Measurements from ENCODE around the gene CFAP45.

CFAP45 gene

DNA sequence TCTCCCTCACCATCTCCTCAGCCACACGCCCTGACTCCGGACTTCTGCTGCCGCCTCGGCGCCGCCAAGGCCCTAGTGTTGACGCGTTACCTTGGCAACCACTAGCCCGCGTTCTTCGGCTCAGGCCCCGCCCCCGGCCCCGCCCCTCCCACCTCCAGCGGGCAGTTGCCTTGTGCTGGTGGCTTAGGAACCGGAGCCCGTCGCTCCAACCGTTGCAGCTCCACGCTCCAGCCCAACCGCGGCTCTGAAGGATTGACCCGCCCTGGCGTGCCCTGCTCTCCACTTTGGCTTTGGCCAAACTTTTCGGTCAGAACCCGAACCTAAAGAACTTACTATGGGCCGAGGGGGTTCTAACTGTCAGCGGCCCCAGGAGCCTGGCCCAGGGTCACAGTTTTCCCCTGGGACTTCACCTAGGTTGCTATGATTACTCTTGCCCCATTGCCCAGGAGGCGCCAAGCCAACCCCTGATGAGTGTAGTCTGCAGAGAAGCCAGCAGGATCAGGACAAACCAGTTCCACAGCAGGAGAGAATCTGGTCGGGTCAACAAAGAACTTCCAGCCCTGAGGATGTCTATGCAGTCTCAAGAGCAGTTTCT is at the start of gene CFAP45:
TSS of gene CFAP45 (minus strand) at position 80 of the 595 bp plus-strand sequence. CDS start at position 13, 67 bp downstream.
- no peak for DNase-seq (ENCODE audit: extremely low spot score, insufficient read length, low read depth)
- FAIRE-seq = no peak

DNA sequence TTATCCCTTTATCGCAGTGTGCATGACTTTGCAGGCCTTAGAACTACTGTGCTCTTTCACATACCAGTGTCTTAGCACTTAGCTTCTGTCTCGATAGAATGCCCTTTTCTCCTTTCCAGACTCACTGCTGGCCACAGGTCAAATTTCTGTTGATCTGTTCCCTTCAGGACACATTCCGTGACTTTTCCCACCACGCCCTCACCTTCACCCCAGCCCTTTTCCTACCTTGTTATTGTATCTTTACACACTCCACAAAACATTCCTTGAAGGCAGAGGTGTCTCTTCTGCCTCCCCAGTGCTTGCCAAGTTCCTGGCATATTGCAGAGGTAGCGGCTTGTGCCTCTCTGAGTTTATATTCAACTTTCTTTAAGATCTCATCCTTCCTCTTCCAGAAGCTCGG is 49.2 kb upstream of the CFAP45 start:
- DNase-seq (ENCODE audit: extremely low spot score, insufficient read length, low read depth) = no peak
- FAIRE-seq = no peak

GRCh38 chr1:159947942-159948341 is 48.0 kb upstream of the CFAP45 start:
- DNase-seq (ENCODE audit: extremely low spot score, insufficient read length, low read depth) (no peak), FAIRE-seq (no peak)

- FAIRE-seq (no peak), DNase-seq (ENCODE audit: extremely low spot score, insufficient read length, low read depth) (no peak)
Measured at GRCh38 chr1:159946242-159947187, 46.5 kb upstream of the CFAP45 start.

GRCh38 chr1:159945483-159946241 is 45.7 kb upstream of the CFAP45 start, which contains the start of gene IGSF9:
Gene IGSF9 (minus strand): TSS chr1:159945613. CDS start chr1:159943454, 2,159 bp downstream.
- FAIRE-seq = no peak
- no peak for DNase-seq (ENCODE audit: extremely low spot score, insufficient read length, low read depth)

- FAIRE-seq = no peak
Measured at GRCh38 chr1:159944623-159945455, 44.9 kb upstream of the CFAP45 start.

DNA sequence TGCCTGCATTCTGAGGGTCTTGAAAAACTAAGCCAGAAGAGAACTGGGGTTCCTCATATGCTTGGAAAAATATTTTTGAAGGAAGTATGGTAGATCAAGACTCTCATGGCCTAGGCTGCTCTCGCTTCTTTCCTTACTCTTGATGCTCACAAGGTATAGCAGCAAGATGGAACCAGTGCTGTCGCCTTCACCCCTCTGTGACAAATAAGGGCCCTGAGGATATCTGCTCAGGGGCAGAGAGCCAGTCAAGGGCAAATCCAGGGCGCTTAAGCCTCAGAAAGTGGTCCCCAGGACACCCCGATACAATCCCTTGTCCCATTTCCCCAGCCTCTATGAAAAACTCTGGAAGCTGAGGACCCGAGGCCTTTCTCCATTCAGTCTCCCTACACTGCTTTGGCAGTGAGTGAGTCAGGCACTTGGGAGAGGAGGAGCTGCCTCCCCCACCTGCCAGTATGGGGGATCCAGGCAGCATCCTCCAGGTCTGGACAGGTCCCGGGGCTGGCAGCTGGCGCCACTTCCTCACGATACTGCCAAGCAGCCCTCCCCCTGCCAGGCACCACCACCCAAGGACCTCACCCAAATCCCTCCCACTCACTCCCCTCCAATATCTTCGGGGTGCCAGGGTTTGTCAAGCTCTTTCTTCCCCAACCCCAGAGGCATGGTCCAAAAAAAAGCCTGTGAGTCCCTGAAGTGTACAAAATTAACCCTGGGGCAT is 44.1 kb upstream of the CFAP45 start:
- no peak for FAIRE-seq

More at GRCh38 chr1:159944623-159945455, 44.9 kb upstream of the CFAP45 start:
- DNase-seq (ENCODE audit: extremely low spot score, insufficient read length, low read depth) = no peak

GRCh38 chr1:159943278-159943640 is 43.3 kb upstream of the CFAP45 start:
- DNase-seq (ENCODE audit: extremely low spot score, insufficient read length, low read depth) = no peak
- no peak for FAIRE-seq

More for the DNA sequence above, 44.1 kb upstream of the CFAP45 start:
- no peak for DNase-seq (ENCODE audit: extremely low spot score, insufficient read length, low read depth)

DNA sequence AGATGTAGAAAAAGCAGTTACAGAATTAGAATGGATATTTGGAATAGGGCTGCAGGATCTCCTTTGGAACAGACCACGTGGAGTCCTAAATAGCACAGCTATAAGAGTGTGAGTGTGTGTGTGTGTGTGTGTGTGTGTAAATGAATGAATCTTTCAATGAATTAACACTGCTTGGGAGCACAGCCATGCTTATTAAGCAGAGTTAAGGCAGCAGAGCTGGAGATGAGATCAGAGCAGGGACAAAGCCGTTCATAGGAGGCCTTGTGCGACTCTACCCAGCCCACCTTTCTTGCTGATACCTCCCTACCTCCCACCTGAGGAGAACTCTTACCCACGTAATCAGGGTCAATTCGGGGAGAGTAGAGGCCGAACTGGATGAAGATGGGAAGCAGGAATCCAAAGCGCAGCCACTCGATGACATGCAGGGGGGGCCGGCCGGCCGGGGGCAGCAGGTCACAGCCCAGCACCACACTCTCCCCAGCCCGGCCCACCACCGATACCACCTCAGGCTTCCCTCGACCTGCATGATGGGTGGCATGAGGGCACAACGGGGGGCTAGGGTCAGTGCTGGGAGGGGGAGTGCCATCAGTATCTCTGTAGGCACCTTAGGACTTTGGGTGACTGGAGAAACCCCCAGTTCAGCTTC is 42.8 kb upstream of the CFAP45 start:
- FAIRE-seq (no peak), DNase-seq (ENCODE audit: extremely low spot score, insufficient read length, low read depth) (no peak)

- no peak for DNase-seq (ENCODE audit: extremely low spot score, insufficient read length, low read depth)
- no peak for FAIRE-seq
Measured at GRCh38 chr1:159941591-159942560, 41.9 kb upstream of the CFAP45 start.

GRCh38 chr1:159941141-159941540 is 41.2 kb upstream of the CFAP45 start:
- DNase-seq (ENCODE audit: extremely low spot score, insufficient read length, low read depth) (no peak), FAIRE-seq (no peak)

GRCh38 chr1:159940006-159940620 is 40.1 kb upstream of the CFAP45 start:
- FAIRE-seq (no peak), DNase-seq (ENCODE audit: extremely low spot score, insufficient read length, low read depth) (no peak)

- FAIRE-seq (no peak), DNase-seq (ENCODE audit: extremely low spot score, insufficient read length, low read depth) (no peak)
Measured at GRCh38 chr1:159939678-159940002, 39.7 kb upstream of the CFAP45 start.

GRCh38 chr1:159938905-159939677 is 39.1 kb upstream of the CFAP45 start:
- FAIRE-seq = no peak
- DNase-seq (ENCODE audit: extremely low spot score, insufficient read length, low read depth) = no peak

- FAIRE-seq (peak; percentile 24), DNase-seq (ENCODE audit: extremely low spot score, insufficient read length, low read depth) (no peak)
Measured at GRCh38 chr1:159938211-159938852, 38.4 kb upstream of the CFAP45 start.

Data from GM18507 (cell line).